ENCODE results near the gene PPM1D. TPM values are rescaled to one million over a fixed set of nuclear protein-coding genes. Genes with fewer than 3 reads are reported as not detected.
A peak's percentile ranks its signal among the peaks of the same experiment; 100 is the strongest.

The PPM1D gene
- total RNA-seq, 2 donors from 2014 or later = 6.5 to 15.5 TPM

GRCh38 chr17:60678118-60678444 is 78.1 kb downstream of the PPM1D start:
- Histone ChIP-seq H3K36me3 (replicated peaks in 1 of 2; ENCODE audit: insufficient read depth in 1 of 2, low read depth in 2 of 2) (no peaks in the 10 kb centered on the region), H3K4me1 (peaks cover 12% of the 10 kb centered on the region), H3K27me3 (no peaks in the 10 kb centered on the region), H3K27ac (peak overlapping the region; percentile 35 to 84 (median 68)), H3K9me3 (no peaks in the 10 kb centered on the region), H3K4me3 (peak overlapping the region; percentile 13 to 76)
- 0 to 3% methylated on average over 5 to 6 of the region's 6 CpGs for WGBS, 2 donors
- ATAC-seq (no peak), DNase-seq (no peak)
- intact Hi-C loops (cut with DNase I) = no loop called here
- TF ChIP-seq POLR2A (IDR thresholded peaks at IDR 0.05) = no peak

GRCh38 chr17:60679287-60679686 is 79.3 kb downstream of the PPM1D start:
- H3K27me3 ChIP-seq = no peaks in the 10 kb centered on the region
- ATAC-seq (no peak), DNase-seq (no peak)
- WGBS, 2 donors = 69 to 76% methylated on average over 4 of the region's 4 CpGs
- intact Hi-C loops (cut with DNase I) = no loop called here
- no peak for TF ChIP-seq POLR2A (IDR thresholded peaks at IDR 0.05)
- no peak for TF ChIP-seq CTCF (IDR thresholded peaks at IDR 0.05)
- no peaks in the 10 kb centered on the region for H3K36me3 ChIP-seq (replicated peaks in 1 of 2; ENCODE audit: insufficient read depth in 1 of 2, low read depth in 2 of 2)
- no peak overlapping the region for H3K27ac ChIP-seq
- H3K4me1 ChIP-seq = peaks cover 12% of the 10 kb centered on the region
- no peaks in the 10 kb centered on the region for H3K9me3 ChIP-seq
- H3K4me3 ChIP-seq = no peak overlapping the region

- no peaks in the 10 kb centered on the region for H3K9me3 ChIP-seq
- no peaks in the 10 kb centered on the region for H3K36me3 ChIP-seq (replicated peaks in 1 of 2; ENCODE audit: insufficient read depth in 1 of 2, low read depth in 2 of 2)
- no peak for TF ChIP-seq POLR2A (IDR thresholded peaks at IDR 0.05)
- TF ChIP-seq CTCF (IDR thresholded peaks at IDR 0.05) = no peak
- ATAC-seq = no peak
- no peak overlapping the region for H3K4me3 ChIP-seq
- H3K27me3 ChIP-seq = no peaks in the 10 kb centered on the region
- 97 to 100% methylated on average over 5 to 6 of the region's 6 CpGs for WGBS, 2 donors
- H3K27ac ChIP-seq = no peak overlapping the region
- H3K4me1 ChIP-seq = peaks cover 12% of the 10 kb centered on the region
- intact Hi-C loops (cut with DNase I) = no loop called here
- no peak for DNase-seq
These were observed 80.8 kb downstream of the PPM1D start for GRCh38 chr17:60680754-60681153.

GRCh38 chr17:60685437-60685836 is 85.4 kb downstream of the PPM1D start:
- H3K9me3 ChIP-seq = no peaks in the 10 kb centered on the region
- TF ChIP-seq POLR2A (IDR thresholded peaks at IDR 0.05) (no peak), CTCF (IDR thresholded peaks at IDR 0.05) (no peak)
- WGBS, 2 donors = 93 to 96% methylated on average over 7 of the region's 7 CpGs
- ATAC-seq (no peak), DNase-seq (no peak)
- H3K27ac ChIP-seq = no peak overlapping the region
- H3K36me3 ChIP-seq (replicated peaks in 1 of 2; ENCODE audit: insufficient read depth in 1 of 2, low read depth in 2 of 2) = peaks cover 0 to 5% of the 10 kb centered on the region in 2 donors
- no peaks in the 10 kb centered on the region for H3K4me1 ChIP-seq
- H3K27me3 ChIP-seq = no peaks in the 10 kb centered on the region
- intact Hi-C loops (cut with DNase I) = no loop called here
- no peak overlapping the region for H3K4me3 ChIP-seq

GRCh38 chr17:60695960-60696359 is 96.0 kb downstream of the PPM1D start:
- Histone ChIP-seq H3K4me1 (no peaks in the 10 kb centered on the region), H3K4me3 (no peak overlapping the region), H3K27ac (no peak overlapping the region), H3K9me3 (no peaks in the 10 kb centered on the region), H3K27me3 (no peaks in the 10 kb centered on the region), H3K36me3 (replicated peaks in 1 of 2; ENCODE audit: insufficient read depth in 1 of 2, low read depth in 2 of 2) (no peaks in the 10 kb centered on the region)
- intact Hi-C loops (cut with DNase I) = no loop called here
- ATAC-seq = no peak
- no peak for DNase-seq
- TF ChIP-seq POLR2A (IDR thresholded peaks at IDR 0.05) (no peak), CTCF (IDR thresholded peaks at IDR 0.05) (no peak)

Measured in body of pancreas (tissue), 4 donors.